ENCODE data around the gene AKAP6.

Gene AKAP6

DNA sequence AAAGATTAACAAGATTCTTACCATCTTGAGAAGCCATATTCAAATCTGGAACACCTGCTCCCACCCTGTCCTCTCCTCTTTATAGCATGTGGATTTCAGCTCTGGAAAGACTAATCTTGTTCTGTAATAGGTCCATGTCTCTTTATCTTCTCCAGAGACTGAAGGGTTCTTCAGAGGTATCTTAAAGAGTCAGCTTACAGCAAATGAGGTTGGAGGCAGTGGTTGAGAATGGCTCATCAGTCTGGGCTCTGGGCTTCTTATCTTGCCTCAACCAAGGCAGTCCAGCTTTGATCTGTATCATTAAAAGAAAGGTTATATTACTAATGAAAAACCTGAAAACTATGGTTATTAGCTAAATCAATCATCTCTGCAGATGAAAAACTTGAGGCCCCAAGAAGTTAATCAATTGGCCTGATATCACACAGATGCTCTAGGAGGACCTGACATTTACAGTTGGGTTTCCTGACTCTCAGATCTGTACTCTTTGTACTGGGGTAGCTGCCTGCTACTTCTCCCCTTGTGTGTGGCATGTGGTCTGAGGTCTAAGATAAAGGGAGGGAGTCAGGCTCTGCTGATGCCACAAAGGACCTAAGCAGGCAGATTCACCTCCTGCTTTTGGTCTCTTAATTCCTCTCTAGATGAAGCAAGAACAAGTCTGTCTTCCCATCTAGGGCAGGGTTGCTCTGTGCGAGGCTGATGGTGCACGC is 1.7 kb upstream of the AKAP6 start:
- no peaks in the 10 kb centered on the region for H3K27me3 ChIP-seq (ENCODE audit: control insufficient read depth, low read length)
- no peaks in the 10 kb centered on the region for H3K4me1 ChIP-seq (ENCODE audit: control insufficient read depth, low read length)

DNA sequence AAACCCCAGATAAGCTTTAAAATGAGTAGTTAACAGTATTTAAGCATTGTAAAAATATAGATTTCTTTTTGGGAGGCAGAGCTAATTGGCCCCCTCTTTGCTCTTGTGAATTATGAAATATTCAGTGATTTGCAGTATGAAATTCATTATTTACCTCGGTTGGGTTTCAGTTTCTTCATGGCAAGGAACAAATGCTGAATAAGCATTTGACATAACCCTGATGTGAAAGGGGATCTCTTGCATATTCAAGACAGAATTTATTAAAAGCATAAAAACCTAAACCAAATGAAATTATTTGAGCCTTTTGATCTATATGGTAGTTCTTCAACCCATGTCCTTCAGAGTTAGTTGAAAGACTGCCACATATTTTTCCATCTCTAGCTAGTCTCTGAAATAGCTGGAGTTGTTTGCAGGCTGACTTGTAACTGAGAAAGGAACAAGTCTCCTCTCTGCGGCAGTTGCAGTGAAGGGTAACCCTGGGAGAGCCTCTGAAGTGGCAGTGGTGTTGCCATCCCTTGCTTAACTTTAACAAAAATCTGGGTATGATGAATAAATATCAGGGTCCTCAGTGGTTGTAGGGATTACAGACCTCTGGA is 690 bp downstream of the AKAP6 start:
- H4K20me1 ChIP-seq (ENCODE audit: control insufficient read depth, insufficient read depth, low read depth, low read length), result no peaks in the 10 kb centered on the region
- no peaks in the 10 kb centered on the region for H3K79me2 ChIP-seq (ENCODE audit: control insufficient read depth, low read length)
- H3K36me3 ChIP-seq (ENCODE audit: control insufficient read depth, low read length), result no peaks in the 10 kb centered on the region
- H3K4me3 ChIP-seq (ENCODE audit: low read length), result no peak overlapping the region
- H3K9me3 ChIP-seq (ENCODE audit: control insufficient read depth, insufficient read depth, low read length), result no peaks in the 10 kb centered on the region
- H3K27me3 ChIP-seq (ENCODE audit: control insufficient read depth, low read length), result no peaks in the 10 kb centered on the region
- no peaks in the 10 kb centered on the region for H3K9me2 ChIP-seq (replicated peaks; ENCODE audit: control insufficient read depth, low read length)
- no peak overlapping the region for H3K27ac ChIP-seq (ENCODE audit: low read depth, low read length)
- H3K4me1 ChIP-seq (ENCODE audit: control insufficient read depth, low read length), result no peaks in the 10 kb centered on the region
- TF ChIP-seq, protein P1, sequence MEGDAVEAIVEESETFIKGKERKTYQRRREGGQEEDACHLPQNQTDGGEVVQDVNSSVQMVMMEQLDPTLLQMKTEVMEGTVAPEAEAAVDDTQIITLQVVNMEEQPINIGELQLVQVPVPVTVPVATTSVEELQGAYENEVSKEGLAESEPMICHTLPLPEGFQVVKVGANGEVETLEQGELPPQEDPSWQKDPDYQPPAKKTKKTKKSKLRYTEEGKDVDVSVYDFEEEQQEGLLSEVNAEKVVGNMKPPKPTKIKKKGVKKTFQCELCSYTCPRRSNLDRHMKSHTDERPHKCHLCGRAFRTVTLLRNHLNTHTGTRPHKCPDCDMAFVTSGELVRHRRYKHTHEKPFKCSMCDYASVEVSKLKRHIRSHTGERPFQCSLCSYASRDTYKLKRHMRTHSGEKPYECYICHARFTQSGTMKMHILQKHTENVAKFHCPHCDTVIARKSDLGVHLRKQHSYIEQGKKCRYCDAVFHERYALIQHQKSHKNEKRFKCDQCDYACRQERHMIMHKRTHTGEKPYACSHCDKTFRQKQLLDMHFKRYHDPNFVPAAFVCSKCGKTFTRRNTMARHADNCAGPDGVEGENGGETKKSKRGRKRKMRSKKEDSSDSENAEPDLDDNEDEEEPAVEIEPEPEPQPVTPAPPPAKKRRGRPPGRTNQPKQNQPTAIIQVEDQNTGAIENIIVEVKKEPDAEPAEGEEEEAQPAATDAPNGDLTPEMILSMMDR (IDR thresholded peaks at IDR 0.05; ENCODE audit: low read depth, low read length, poor library complexity, severe bottlenecking), result no peak
- TF ChIP-seq EZH2phosphoT487 (IDR thresholded peaks at IDR 0.05; ENCODE audit: borderline replicate concordance, low read length), result no peak
- H3K4me2 ChIP-seq (ENCODE audit: low read length), result no peak overlapping the region
- H3F3A ChIP-seq (ENCODE audit: control insufficient read depth, insufficient read depth), result no peaks in the 10 kb centered on the region

More for the DNA sequence above, 1.7 kb upstream of the AKAP6 start:
- Histone ChIP-seq H3K4me2 (ENCODE audit: low read length) (no peak overlapping the region), H3K36me3 (ENCODE audit: control insufficient read depth, low read length) (no peaks in the 10 kb centered on the region), H3F3A (ENCODE audit: control insufficient read depth, insufficient read depth) (no peaks in the 10 kb centered on the region), H3K4me3 (ENCODE audit: low read length) (no peak overlapping the region), H3K9me2 (replicated peaks; ENCODE audit: control insufficient read depth, low read length) (no peaks in the 10 kb centered on the region), H3K79me2 (ENCODE audit: control insufficient read depth, low read length) (no peaks in the 10 kb centered on the region), H3K27ac (ENCODE audit: low read depth, low read length) (no peak overlapping the region), H4K20me1 (ENCODE audit: control insufficient read depth, insufficient read depth, low read depth, low read length) (no peaks in the 10 kb centered on the region), H3K9me3 (ENCODE audit: control insufficient read depth, insufficient read depth, low read length) (no peaks in the 10 kb centered on the region)
- no peak for TF ChIP-seq EZH2phosphoT487 (IDR thresholded peaks at IDR 0.05; ENCODE audit: borderline replicate concordance, low read length)
- TF ChIP-seq, protein P1 (IDR thresholded peaks at IDR 0.05; ENCODE audit: low read depth, low read length, poor library complexity, severe bottlenecking), result no peak

DNA sequence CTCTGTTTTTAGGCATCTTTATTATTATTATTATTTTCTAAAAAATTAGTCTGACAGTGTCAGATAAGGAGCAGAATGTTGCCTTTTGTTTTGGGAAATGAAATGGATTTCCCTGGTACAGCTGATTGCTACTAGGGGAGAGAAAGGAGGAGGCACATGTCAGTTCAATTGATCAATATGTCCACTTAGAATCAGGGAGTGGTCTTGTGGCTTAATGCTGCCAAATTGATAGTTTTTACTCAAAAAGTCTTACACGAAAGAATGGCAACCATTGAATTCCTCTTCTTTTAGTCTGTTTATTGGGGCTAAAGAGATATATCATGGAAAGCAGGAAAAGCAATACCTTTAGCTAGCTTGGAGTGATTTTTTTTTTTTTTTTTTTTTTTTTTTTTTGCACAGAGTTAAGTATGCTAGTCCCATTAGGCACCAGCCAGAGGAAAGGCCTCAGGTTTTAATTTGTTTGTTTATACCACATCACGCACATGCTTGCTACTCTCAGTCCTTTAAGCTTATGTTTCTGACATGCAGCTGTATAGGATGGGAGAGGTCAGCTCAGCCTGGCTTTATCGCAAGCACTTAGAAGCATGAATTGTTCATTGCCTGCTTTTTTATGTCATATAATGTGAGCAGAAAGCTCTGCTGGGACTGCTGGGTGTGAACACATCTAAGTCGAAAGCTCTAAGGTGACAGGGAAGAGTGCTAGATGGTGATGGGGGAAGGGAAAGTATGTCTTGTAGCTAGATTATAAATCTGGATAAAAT is 1.4 kb downstream of the AKAP6 start:
- no peaks in the 10 kb centered on the region for H4K20me1 ChIP-seq (ENCODE audit: control insufficient read depth, insufficient read depth, low read depth, low read length)
- no peaks in the 10 kb centered on the region for H3K9me3 ChIP-seq (ENCODE audit: control insufficient read depth, insufficient read depth, low read length)
- TF ChIP-seq, protein P1 (IDR thresholded peaks at IDR 0.05; ENCODE audit: low read depth, low read length, poor library complexity, severe bottlenecking), result no peak
- no peak for TF ChIP-seq EZH2phosphoT487 (IDR thresholded peaks at IDR 0.05; ENCODE audit: borderline replicate concordance, low read length)
- no peak overlapping the region for H3K27ac ChIP-seq (ENCODE audit: low read depth, low read length)
- H3K36me3 ChIP-seq (ENCODE audit: control insufficient read depth, low read length), result no peaks in the 10 kb centered on the region
- no peak overlapping the region for H3K4me3 ChIP-seq (ENCODE audit: low read length)
- H3K9me2 ChIP-seq (replicated peaks; ENCODE audit: control insufficient read depth, low read length), result no peaks in the 10 kb centered on the region
- H3F3A ChIP-seq (ENCODE audit: control insufficient read depth, insufficient read depth), result no peaks in the 10 kb centered on the region
- H3K79me2 ChIP-seq (ENCODE audit: control insufficient read depth, low read length), result no peaks in the 10 kb centered on the region
- no peaks in the 10 kb centered on the region for H3K27me3 ChIP-seq (ENCODE audit: control insufficient read depth, low read length)
- no peak overlapping the region for H3K4me2 ChIP-seq (ENCODE audit: low read length)
- no peaks in the 10 kb centered on the region for H3K4me1 ChIP-seq (ENCODE audit: control insufficient read depth, low read length)
